GM12878 (cell line): ENCODE measurements around the gene PDE6C. TPM values are rescaled to one million over a fixed set of nuclear protein-coding genes. Genes with fewer than 3 reads are reported as not detected.

Experiments used
- ATAC-seq: fragments of 200-7000 bp; cut with Tn5 transposase; 3 replicates; pipeline ENCODE4 v1.9.1; 2020; ENCODE audit warnings: mild to moderate bottlenecking, moderate library complexity
- BruUV-seq: library from RNA; stranded (reverse); fragments of 400-500 nt; replicated peaks from 2 replicates; lab custom pipeline; 2021; lab: Mats Ljungman, UMichigan
- CTCF ChIA-PET: fragments of 300-600 bp; sonication (Branson Sonifier 250); formaldehyde crosslinking; extraction: SDS; loops from one replicate; lab custom pipeline; 2021; ENCODE audit warnings: inconsistent platforms; lab: Yijun Ruan, JAX
- POLR2A ChIA-PET: fragments of 350-600 bp; formaldehyde crosslinking; extraction: SDS; loops from one replicate; lab custom pipeline; 2021; ENCODE audit warnings: inconsistent platforms; lab: Charles Lee
- RAD21 ChIA-PET: fragments of 300-600 bp; sonication (Branson Sonifier 250); formaldehyde crosslinking; loops from one replicate; lab custom pipeline; 2023; ENCODE audit warnings: antibody characterized with exemption; ENCODE audit not compliant: unreplicated experiment; lab: Charles Lee
- SMC1A ChIA-PET: fragments of 300-600 bp; sonication (Branson Sonifier 250); formaldehyde crosslinking; loops from one replicate; lab custom pipeline; 2023; ENCODE audit not compliant: unreplicated experiment, uncharacterized antibody; lab: Charles Lee
- DNase-seq: peaks from one replicate; pipeline ENCODE4 v3.0.0-alpha.2; 2011; ENCODE audit warnings: low read depth, low spot score
- FAIRE-seq: peaks from 3 replicates; lab custom pipeline; 2011; peaks lifted over from hg19 to GRCh38; lab: Jason Lieb, UNC
- H2AFZ ChIP-seq: 2 replicates; pipeline ENCODE4 v1.6.0; 2011; ENCODE audit warnings: low read depth, low read length, control low read depth; ENCODE audit not compliant: control insufficient read depth
- H3K27ac ChIP-seq: 2 replicates; pipeline ENCODE4 v1.5.1; 2011; ENCODE audit warnings: control low read depth; ENCODE audit not compliant: control insufficient read depth, insufficient read depth
- H3K27me3 ChIP-seq, 2 experiments: replicated peaks in 1 of 2; 2 replicates each; pipeline versions ENCODE4 v1.6.0 to v1.6.1; 2011; ENCODE audit warnings: low read length in 1 of 2; ENCODE audit not compliant: control insufficient read depth in 2 of 2, insufficient read depth in 2 of 2
- H3K36me3 ChIP-seq, 2 experiments: 2 replicates each; pipeline ENCODE4 v1.5.1; 2011; ENCODE audit warnings: low read length in 1 of 2; ENCODE audit not compliant: control insufficient read depth in 2 of 2, insufficient read depth in 2 of 2
- H3K4me1 ChIP-seq: 2 replicates; pipeline ENCODE4 v1.6.1; 2011; ENCODE audit warnings: mild to moderate bottlenecking, low read length, moderate library complexity, mixed read lengths; ENCODE audit not compliant: control insufficient read depth, insufficient read depth
- H3K4me2 ChIP-seq: 2 replicates; pipeline ENCODE4 v1.6.0; 2011; ENCODE audit warnings: control low read depth; ENCODE audit not compliant: control insufficient read depth, insufficient read depth
- H3K4me3 ChIP-seq: fragments of 200-600 bp; sonication (generic); 2 replicates; pipeline ENCODE4 v1.5.1; 2016
- H3K79me2 ChIP-seq: 2 replicates; pipeline ENCODE4 v1.6.0; 2011; ENCODE audit warnings: low read length; ENCODE audit not compliant: control insufficient read depth, insufficient read depth
- H3K9ac ChIP-seq: 2 replicates; pipeline ENCODE4 v1.8.0; 2011; ENCODE audit warnings: low read length, control low read depth, mixed read lengths; ENCODE audit not compliant: control insufficient read depth, insufficient read depth
- H3K9me3 ChIP-seq: replicated peaks from 3 replicates; pipeline ENCODE4 v1.5.1; 2011; ENCODE audit warnings: mild to moderate bottlenecking, low read length; ENCODE audit not compliant: control insufficient read depth, insufficient read depth
- H4K20me1 ChIP-seq: 2 replicates; pipeline ENCODE4 v1.6.0; 2011; ENCODE audit not compliant: control insufficient read depth, insufficient read depth
- NFIC ChIP-seq: IDR thresholded peaks from 2 replicates; pipeline ENCODE4 v1.6.1; 2012; ENCODE audit warnings: low read depth, mild to moderate bottlenecking, inconsistent platforms, low read length, moderate library complexity
- NR2F1 ChIP-seq: fragments of 450-650 bp; conservative IDR thresholded peaks from 2 replicates; pipeline ENCODE4 v1.6.1; 2017; ENCODE audit warnings: mild to moderate bottlenecking
- RUNX3 ChIP-seq: IDR thresholded peaks from 2 replicates; pipeline ENCODE4 v1.6.1; 2012; ENCODE audit warnings: low read length, inconsistent platforms
- TCF3 ChIP-seq: IDR thresholded peaks from 2 replicates; pipeline ENCODE4 v1.6.1; 2012; ENCODE audit warnings: low read depth, mild to moderate bottlenecking, low read length, borderline replicate concordance; ENCODE audit not compliant: insufficient read depth
- ZNF217 ChIP-seq: fragments of 450-650 bp; IDR thresholded peaks from 2 replicates; pipeline ENCODE4 v1.6.1; 2017; ENCODE audit warnings: antibody characterized with exemption, mild to moderate bottlenecking
- WGBS: methylation state at CpG from one replicate; pipeline ENCODE4 v1.1.6; 2016; ENCODE audit warnings: low lambda C conversion rate; ENCODE audit not compliant: insufficient replicate concordance, insufficient coverage; ENCODE audit errors: missing lambda C conversion rate; 5-methylcytosine and 5-hydroxymethylcytosine counted together
- in situ Hi-C: fragments of 300-500 bp; cut with MboI; formaldehyde crosslinking; loops from 9 replicates; pipeline ENCODE4 v1.14.3; 2018; ENCODE audit warnings: mixed read lengths
- intact Hi-C: fragments of 100-400 bp; cut with micrococcal nuclease; formaldehyde crosslinking; loops from one replicate; pipeline ENCODE4 v1.14.2; 2022; ENCODE audit not compliant: unreplicated experiment
- polyA plus RNA-seq, 11 experiments: library from polyadenylated mRNA; depleted of rRNA in 4 of 11; unstranded in 6 of 11; stranded (reverse) in 5 of 11; fragments of >200 nt; fragmentation: Nextera tagmentation in 4 of 11; fragmentation: Illumina TruSeq in 1 of 11; extraction: Ambion mirVana in 4 of 11; extraction: Trizol in 1 of 11; gene quantifications; 1 replicate in 1 of 11; 2 replicates in 10 of 11; pipeline versions ENCODE4 v1.2.1 to v1.2.3, GENCODE V29; 2011 to 2016; ENCODE audit warnings: inconsistent platforms in 2 of 11, missing spikeins in 2 of 11, low read depth in 1 of 11
- total RNA-seq, 4 experiments: library from RNA; depleted of rRNA in 3 of 4; stranded (reverse); fragments of >200 nt in 3 of 4; fragmentation: Illumina TruSeq in 1 of 4; extraction: Trizol in 1 of 4; gene quantifications; 2 replicates each; pipeline versions ENCODE4 v1.2.1 to v1.2.3, GENCODE V29; 2013 to 2021

Gene PDE6C
- total and polyA plus RNA-seq, 10 of the 15 experiments (the other 5 are each of a cell fraction or from before 2014, with no cell fraction given): not detected

DNA sequence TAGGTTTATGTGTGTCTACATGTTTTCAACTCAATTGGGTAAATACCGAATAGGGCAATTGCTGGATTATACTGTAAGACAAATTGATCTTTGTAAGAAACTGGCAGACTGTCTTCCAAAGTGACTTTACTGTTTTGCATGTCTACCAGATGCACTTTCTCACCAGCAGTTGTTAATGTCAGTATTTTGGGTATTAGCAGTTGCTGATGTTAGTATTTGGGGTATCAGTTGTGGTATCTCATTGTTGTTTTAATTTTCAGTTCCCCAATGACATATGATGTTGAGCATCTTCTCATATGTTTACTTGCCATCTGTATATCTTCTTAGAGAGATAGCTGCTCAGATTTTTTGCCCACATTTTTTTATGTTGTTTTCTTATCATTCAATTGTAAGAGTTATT, 10.6 kb downstream of the PDE6C start:
- no peaks in the 10 kb centered on the region; a peak in 1 of 4 replicates for H3K27me3 ChIP-seq
- ATAC-seq (peak; percentile 62), DNase-seq (peak; percentile 3), FAIRE-seq (peak; percentile 79)
- H3K9me3 ChIP-seq: no peaks in the 10 kb centered on the region
- no peak overlapping the region for H2AFZ ChIP-seq
- ChIA-PET CTCF (interaction anchor here (0.6 kb wide), 1 partner anchor 77 kb away, joined by 3 read pairs; no protein-coding TSS in a partner anchor), POLR2A (no interaction called here), RAD21 (interaction anchor here (1.1 kb wide), 1 partner anchor 141 kb away, joined by 4 read pairs; no protein-coding TSS in a partner anchor), SMC1A (interaction anchor here (0.6 kb wide), 1 partner anchor 1879 kb away, joined by 3 read pairs; no protein-coding TSS in a partner anchor)
- BruUV-seq: no TSS peak
- H3K79me2 ChIP-seq: no peaks in the 10 kb centered on the region
- no peak overlapping the region for H3K27ac ChIP-seq
- 54% methylated on average over 1 of the region's 1 CpG for WGBS
- intact Hi-C loops (no loop called here), in situ Hi-C loops (no loop called here)
- no peaks in the 10 kb centered on the region for H4K20me1 ChIP-seq
- no peaks in the 10 kb centered on the region for H3K4me1 ChIP-seq
- H3K4me3 ChIP-seq: no peak overlapping the region
- no peak overlapping the region for H3K9ac ChIP-seq
- H3K4me2 ChIP-seq: no peak overlapping the region
- TF ChIP-seq RUNX3 (peak; percentile 21; the same call in 1 of the 2 replicates), ZNF217 (no peak)
- H3K36me3 ChIP-seq: no peaks in the 10 kb centered on the region

DNA sequence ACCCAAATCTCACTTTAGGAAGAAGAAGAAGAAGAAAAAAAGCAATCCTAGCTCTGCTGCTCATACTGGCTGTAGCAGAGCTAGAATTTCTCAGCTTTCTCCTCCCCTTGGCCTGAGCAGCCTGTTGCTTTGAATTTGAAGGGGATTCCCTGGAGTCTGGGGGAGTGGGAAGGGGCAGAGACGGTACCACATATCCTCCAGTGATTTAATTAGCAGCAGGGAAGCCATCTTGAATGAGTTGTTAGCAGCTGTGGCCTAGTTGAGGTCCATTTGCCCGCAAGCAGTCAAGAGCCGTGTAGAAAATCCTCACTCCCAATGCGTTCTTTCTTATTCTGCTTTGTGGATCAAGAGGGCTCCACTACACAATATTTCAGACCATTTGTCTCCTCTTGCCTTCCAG, 16.5 kb downstream of the PDE6C start:
- SMC1A ChIA-PET: no interaction called here

More for the DNA sequence above, 16.5 kb downstream of the PDE6C start:
- Histone ChIP-seq H3K27me3 (no peaks in the 10 kb centered on the region), H3K27ac (no peak overlapping the region), H3K36me3 (no peaks in the 10 kb centered on the region), H3K4me2 (no peak overlapping the region), H4K20me1 (no peaks in the 10 kb centered on the region), H3K9me3 (no peaks in the 10 kb centered on the region), H2AFZ (no peak overlapping the region), H3K79me2 (no peaks in the 10 kb centered on the region), H3K4me3 (no peak overlapping the region), H3K9ac (no peak overlapping the region), H3K4me1 (no peaks in the 10 kb centered on the region)
- ChIA-PET RAD21 (no interaction called here), CTCF (no interaction called here), POLR2A (no interaction called here)
- DNase-seq: no peak
- WGBS: 45% methylated on average over 4 of the region's 4 CpGs
- no peak for ATAC-seq
- TF ChIP-seq NFIC: no peak
- no peak for TF ChIP-seq NR2F1
- TF ChIP-seq TCF3: no peak
- intact Hi-C loops (no loop called here), in situ Hi-C loops (no loop called here)
- BruUV-seq: no TSS peak
- no peak for FAIRE-seq
